ENCODE measurements around the gene CDH18. TPM values are rescaled to one million over a fixed set of nuclear protein-coding genes. Genes with fewer than 3 reads are reported as not detected.

The CDH18 gene
- total RNA-seq, 1 donor from 2014 or later = 0.49 TPM

DNA sequence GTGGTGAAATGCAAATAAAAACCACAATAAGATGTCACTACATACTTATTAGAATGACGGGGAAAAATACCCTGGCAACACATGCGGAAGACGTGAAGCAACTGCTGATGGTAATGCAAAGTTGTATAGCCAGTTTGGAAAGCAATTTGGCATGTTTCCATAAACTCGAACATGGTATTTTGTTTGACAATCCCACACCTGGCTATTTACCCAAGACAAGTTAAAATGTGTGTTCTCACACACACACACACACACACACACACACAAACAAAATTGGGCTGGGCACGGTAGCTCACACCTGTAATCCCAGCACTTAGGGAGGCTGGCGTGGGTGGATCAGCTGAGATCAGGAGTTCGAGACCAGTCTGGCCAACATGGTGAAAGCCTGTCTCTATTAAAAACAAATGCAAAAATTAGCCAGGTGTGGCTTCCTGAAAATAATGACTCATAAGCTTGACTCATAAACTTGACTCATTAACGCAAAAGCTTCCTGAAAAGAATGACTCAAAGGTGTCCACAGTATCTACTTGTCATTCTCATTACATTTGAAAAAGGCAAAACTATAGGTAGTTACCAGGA, 456.5 kb downstream of the CDH18 start:
- TF ChIP-seq, protein P1, sequence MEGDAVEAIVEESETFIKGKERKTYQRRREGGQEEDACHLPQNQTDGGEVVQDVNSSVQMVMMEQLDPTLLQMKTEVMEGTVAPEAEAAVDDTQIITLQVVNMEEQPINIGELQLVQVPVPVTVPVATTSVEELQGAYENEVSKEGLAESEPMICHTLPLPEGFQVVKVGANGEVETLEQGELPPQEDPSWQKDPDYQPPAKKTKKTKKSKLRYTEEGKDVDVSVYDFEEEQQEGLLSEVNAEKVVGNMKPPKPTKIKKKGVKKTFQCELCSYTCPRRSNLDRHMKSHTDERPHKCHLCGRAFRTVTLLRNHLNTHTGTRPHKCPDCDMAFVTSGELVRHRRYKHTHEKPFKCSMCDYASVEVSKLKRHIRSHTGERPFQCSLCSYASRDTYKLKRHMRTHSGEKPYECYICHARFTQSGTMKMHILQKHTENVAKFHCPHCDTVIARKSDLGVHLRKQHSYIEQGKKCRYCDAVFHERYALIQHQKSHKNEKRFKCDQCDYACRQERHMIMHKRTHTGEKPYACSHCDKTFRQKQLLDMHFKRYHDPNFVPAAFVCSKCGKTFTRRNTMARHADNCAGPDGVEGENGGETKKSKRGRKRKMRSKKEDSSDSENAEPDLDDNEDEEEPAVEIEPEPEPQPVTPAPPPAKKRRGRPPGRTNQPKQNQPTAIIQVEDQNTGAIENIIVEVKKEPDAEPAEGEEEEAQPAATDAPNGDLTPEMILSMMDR (IDR thresholded peaks at IDR 0.05; ENCODE audit: partially characterized antibody, unreplicated experiment) = no peak
- no peaks in the 10 kb centered on the region for H3K4me1 Mint-ChIP-seq (ENCODE audit: low read depth, unreplicated experiment)
- no peaks in the 10 kb centered on the region for H3K27me3 Mint-ChIP-seq (ENCODE audit: unreplicated experiment)
- no peaks in the 10 kb centered on the region for H3K9me3 Mint-ChIP-seq (ENCODE audit: unreplicated experiment)
- no peak overlapping the region for H3K27ac Mint-ChIP-seq (ENCODE audit: unreplicated experiment)
- H3K36me3 Mint-ChIP-seq (ENCODE audit: unreplicated experiment) = no peaks in the 10 kb centered on the region
- no peak overlapping the region for H3K4me3 Mint-ChIP-seq (ENCODE audit: unreplicated experiment)
- no peak for DNase-seq

DNA sequence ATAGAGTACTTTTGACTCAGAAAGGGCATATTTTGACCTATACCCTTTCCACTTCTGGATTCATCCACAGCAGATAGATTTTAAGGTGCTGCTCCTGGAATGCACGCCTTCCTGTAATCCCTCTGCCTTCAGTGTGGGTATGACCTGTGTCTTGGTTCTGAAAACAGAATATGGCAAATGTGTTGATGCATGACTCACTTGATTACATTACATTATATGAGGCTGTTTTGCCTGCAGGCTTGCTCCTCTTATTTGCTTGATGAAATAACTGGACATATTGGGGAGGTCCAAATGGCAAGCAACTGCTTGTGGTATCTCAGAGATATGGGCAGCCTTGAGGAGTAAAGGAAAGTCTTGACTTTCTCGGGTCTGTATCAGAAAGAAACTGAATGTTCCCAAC, 468.6 kb downstream of the CDH18 start:
- H3K27me3 Mint-ChIP-seq (ENCODE audit: unreplicated experiment) = no peaks in the 10 kb centered on the region
- no peak overlapping the region for H3K4me3 Mint-ChIP-seq (ENCODE audit: unreplicated experiment)
- H3K36me3 Mint-ChIP-seq (ENCODE audit: unreplicated experiment) = no peaks in the 10 kb centered on the region
- DNase-seq = no peak
- no peak overlapping the region for H3K27ac Mint-ChIP-seq (ENCODE audit: unreplicated experiment)
- no peaks in the 10 kb centered on the region for H3K4me1 Mint-ChIP-seq (ENCODE audit: low read depth, unreplicated experiment)
- H3K9me3 Mint-ChIP-seq (ENCODE audit: unreplicated experiment) = no peaks in the 10 kb centered on the region
- TF ChIP-seq, protein P1 (IDR thresholded peaks at IDR 0.05; ENCODE audit: partially characterized antibody, unreplicated experiment) = no peak

DNA sequence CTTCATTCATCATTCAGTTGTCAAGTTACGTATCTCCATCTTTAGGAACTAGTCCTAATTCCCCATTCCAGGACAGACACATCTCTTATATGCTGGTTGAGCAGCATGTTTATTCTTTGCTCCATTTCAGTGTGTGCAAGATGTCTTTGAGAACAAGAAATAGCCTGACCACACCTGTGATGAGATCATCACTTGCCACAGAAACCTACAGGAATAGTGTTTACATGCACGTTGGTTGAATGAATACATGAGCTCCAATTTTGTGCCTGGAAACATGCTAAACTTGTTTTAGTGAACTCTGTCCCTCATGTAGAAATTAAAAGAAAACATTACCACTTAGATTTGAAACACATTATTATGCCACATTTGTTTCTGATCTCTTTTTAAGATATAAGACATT, 489.1 kb downstream of the CDH18 start:
- Mint-ChIP-seq H3K27ac (ENCODE audit: unreplicated experiment) (no peak overlapping the region), H3K4me1 (ENCODE audit: low read depth, unreplicated experiment) (no peaks in the 10 kb centered on the region), H3K4me3 (ENCODE audit: unreplicated experiment) (no peak overlapping the region), H3K27me3 (ENCODE audit: unreplicated experiment) (no peaks in the 10 kb centered on the region), H3K9me3 (ENCODE audit: unreplicated experiment) (no peaks in the 10 kb centered on the region), H3K36me3 (ENCODE audit: unreplicated experiment) (no peaks in the 10 kb centered on the region)
- TF ChIP-seq, protein P1 (IDR thresholded peaks at IDR 0.05; ENCODE audit: partially characterized antibody, unreplicated experiment) = no peak
- no peak for DNase-seq

DNA sequence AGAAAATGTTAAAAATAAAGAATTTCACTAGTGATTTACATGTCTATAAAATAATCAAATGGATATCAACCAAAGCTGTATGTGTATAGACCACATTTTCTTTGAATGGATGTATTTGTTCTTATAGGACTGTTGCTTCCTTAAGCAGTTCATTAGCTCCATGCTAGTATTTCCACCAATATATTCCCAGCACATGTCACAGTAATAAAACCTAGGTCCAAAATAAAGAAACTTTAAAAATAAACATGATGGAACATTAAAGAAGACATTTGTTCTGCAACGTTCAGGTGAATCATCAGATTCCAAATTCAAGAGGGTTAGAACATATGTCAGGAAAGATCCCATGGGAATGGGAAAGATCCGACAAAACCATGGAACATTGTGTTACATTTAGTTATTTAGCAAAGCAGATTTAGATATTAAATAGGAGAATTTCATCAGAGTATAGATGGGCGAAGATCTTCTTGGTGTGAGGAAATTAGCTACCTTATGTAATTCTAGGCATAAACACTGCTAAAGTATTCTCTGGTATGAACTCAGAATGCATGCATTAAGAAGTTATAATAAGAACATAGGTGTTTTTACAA, 490.7 kb downstream of the CDH18 start:
- Mint-ChIP-seq H3K9me3 (ENCODE audit: unreplicated experiment) (peaks cover 3% of the 10 kb centered on the region), H3K27me3 (ENCODE audit: unreplicated experiment) (no peaks in the 10 kb centered on the region), H3K4me1 (ENCODE audit: low read depth, unreplicated experiment) (no peaks in the 10 kb centered on the region), H3K4me3 (ENCODE audit: unreplicated experiment) (no peak overlapping the region), H3K27ac (ENCODE audit: unreplicated experiment) (no peak overlapping the region), H3K36me3 (ENCODE audit: unreplicated experiment) (no peaks in the 10 kb centered on the region)
- DNase-seq = no peak
- TF ChIP-seq, protein P1 (IDR thresholded peaks at IDR 0.05; ENCODE audit: partially characterized antibody, unreplicated experiment) = no peak

DNA sequence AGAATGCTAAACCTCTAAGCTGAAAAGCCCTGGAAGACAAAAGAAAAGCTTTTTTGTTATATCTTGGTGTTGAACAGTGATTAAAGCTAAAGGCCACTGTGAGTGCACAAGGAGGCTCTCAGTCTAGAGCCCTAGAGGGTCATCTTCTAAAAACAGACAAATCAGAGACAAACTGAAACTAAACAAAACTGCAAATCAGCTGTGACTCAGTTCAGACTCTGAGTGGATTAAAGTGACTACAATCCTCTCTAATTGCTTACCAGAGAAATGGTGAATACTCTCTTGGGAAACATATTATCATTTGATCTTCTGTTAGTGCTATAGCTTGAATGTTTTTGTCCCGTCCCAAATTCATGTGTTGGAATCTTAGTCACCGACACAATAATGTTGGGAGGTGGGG, 491.9 kb downstream of the CDH18 start:
- TF ChIP-seq, protein P1 (IDR thresholded peaks at IDR 0.05; ENCODE audit: partially characterized antibody, unreplicated experiment) = no peak
- Mint-ChIP-seq H3K4me3 (ENCODE audit: unreplicated experiment) (no peak overlapping the region), H3K27me3 (ENCODE audit: unreplicated experiment) (no peaks in the 10 kb centered on the region), H3K36me3 (ENCODE audit: unreplicated experiment) (no peaks in the 10 kb centered on the region), H3K27ac (ENCODE audit: unreplicated experiment) (no peak overlapping the region), H3K4me1 (ENCODE audit: low read depth, unreplicated experiment) (no peaks in the 10 kb centered on the region), H3K9me3 (ENCODE audit: unreplicated experiment) (peaks cover 3% of the 10 kb centered on the region)
- DNase-seq = no peak
